ENCODE data around the gene ZBTB3.
A peak's percentile ranks its signal among the peaks of the same experiment; 100 is the strongest.
"Not testable (repeated sequence)": the region's sequence is repeated elsewhere in the genome, so short reads cannot be mapped to it uniquely, and the experiment has no call there.

The ZBTB3 gene

GRCh38 chr11:62755086-62755615, 1.2 kb upstream of the ZBTB3 start:
- no peak for DNase-seq

GRCh38 chr11:62752994-62753735, 795 bp downstream of the ZBTB3 start:
- DNase-seq, result no peak

- DNase-seq, result no peak
Observed at GRCh38 chr11:62752177-62752785, 1.7 kb downstream of the ZBTB3 start.

GRCh38 chr11:62749931-62750330, 4.0 kb downstream of the ZBTB3 start:
- not testable (repeated sequence) for DNase-seq

GRCh38 chr11:62747475-62748160, 6.3 kb downstream of the ZBTB3 start:
- DNase-seq, result no peak

GRCh38 chr11:62737196-62737595, 16.8 kb downstream of the ZBTB3 start:
- DNase-seq, result no peak

GRCh38 chr11:62732830-62733229, 21.1 kb downstream of the ZBTB3 start:
- peak; percentile 19 to 28 for DNase-seq

GRCh38 chr11:62730076-62730475, 23.9 kb downstream of the ZBTB3 start:
- not testable (repeated sequence) for DNase-seq

GRCh38 chr11:62728171-62728988, 25.6 kb downstream of the ZBTB3 start, which contains the start of gene TTC9C:
TSS of gene TTC9C (plus strand) at chr11:62728486. CDS start at chr11:62728849, 363 bp downstream.
- peak; percentile 74 to 78 for DNase-seq

GRCh38 chr11:62727872-62728170, 26.1 kb downstream of the ZBTB3 start:
- DNase-seq, result peak; percentile 93 to 95

- DNase-seq, result peak; percentile 98
Observed at GRCh38 chr11:62727165-62727871, 26.6 kb downstream of the ZBTB3 start, which contains the start of gene HNRNPUL2. TSS of gene HNRNPUL2 (minus strand) at chr11:62727457. CDS start at chr11:62727156, 301 bp downstream.

GRCh38 chr11:62726915-62727164, 27.1 kb downstream of the ZBTB3 start:
- no peak for DNase-seq

- no peak for DNase-seq
Observed at GRCh38 chr11:62726156-62726914, 27.6 kb downstream of the ZBTB3 start.

- no peak for DNase-seq
Observed at GRCh38 chr11:62725646-62726045, 28.3 kb downstream of the ZBTB3 start.

- no peak for DNase-seq
Observed at GRCh38 chr11:62724171-62724570, 29.8 kb downstream of the ZBTB3 start.

GRCh38 chr11:62721994-62722393, 32.0 kb downstream of the ZBTB3 start:
- no peak for DNase-seq

GRCh38 chr11:62719302-62719978, 34.5 kb downstream of the ZBTB3 start:
- DNase-seq, result no peak

- DNase-seq, result no peak
Observed at GRCh38 chr11:62716816-62717215, 37.1 kb downstream of the ZBTB3 start.

- no peak for DNase-seq
Observed at GRCh38 chr11:62716206-62716605, 37.8 kb downstream of the ZBTB3 start.

- DNase-seq, result no peak
Observed at GRCh38 chr11:62715150-62716130, 38.5 kb downstream of the ZBTB3 start.
